Measurements from ENCODE around the gene GIMD1.

Gene GIMD1

DNA sequence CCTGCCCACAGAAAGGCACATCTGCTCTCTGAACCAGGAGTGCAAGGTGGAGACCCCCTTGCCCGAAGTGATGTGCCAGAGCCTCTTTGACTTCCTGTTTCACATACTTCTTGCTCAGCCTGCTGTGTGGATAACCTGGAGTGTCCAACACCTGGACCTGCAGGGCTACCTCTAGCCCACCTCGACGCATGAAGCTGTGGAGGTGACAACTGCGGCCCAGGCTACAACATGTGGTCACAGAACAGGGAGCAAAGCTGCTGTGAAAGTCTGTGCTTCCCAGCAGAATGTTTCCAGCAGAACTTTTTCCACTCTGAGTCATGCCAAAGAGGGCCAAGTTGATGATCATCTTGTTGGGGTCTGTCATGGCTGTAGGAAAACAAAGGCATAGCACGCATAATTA is 1.5 kb downstream of the GIMD1 start:
- H3K9me3 ChIP-seq (ENCODE audit: control insufficient read depth, insufficient read depth, low read length) = no peaks in the 10 kb centered on the region
- no peaks in the 10 kb centered on the region for H3K4me1 ChIP-seq (ENCODE audit: insufficient read depth, low read length)

GRCh38 chr4:106366026-106366425 is 2.6 kb downstream of the GIMD1 start:
- Histone ChIP-seq H3K9me3 (ENCODE audit: control insufficient read depth, insufficient read depth, low read length) (no peaks in the 10 kb centered on the region), H3K9ac (ENCODE audit: low read depth, low read length) (no peak overlapping the region), H3K36me3 (ENCODE audit: insufficient read depth, low read length) (no peaks in the 10 kb centered on the region), H3K4me1 (ENCODE audit: insufficient read depth, low read length) (no peaks in the 10 kb centered on the region)

More for the DNA sequence above, 1.5 kb downstream of the GIMD1 start:
- H3K9ac ChIP-seq (ENCODE audit: low read depth, low read length) = no peak overlapping the region
- no peaks in the 10 kb centered on the region for H3K36me3 ChIP-seq (ENCODE audit: insufficient read depth, low read length)

DNA sequence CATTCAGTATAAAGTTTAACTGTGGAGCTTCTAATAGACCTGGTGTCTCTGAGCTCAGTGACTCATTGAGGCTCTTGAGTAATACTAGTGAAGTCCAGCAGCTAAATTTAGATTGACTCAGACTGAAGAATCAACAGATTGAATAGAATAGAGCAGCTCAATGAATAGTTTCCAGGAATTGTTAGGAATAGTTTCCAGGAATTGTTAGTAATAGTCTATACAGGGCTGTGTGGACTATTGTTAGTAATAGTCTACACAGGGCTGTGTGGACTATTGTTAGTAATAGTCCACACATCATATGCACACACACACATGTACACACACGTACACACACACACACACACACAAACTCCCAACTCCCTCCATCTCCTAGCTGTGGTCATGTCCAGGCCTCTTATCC is 3.0 kb downstream of the GIMD1 start:
- no peaks in the 10 kb centered on the region for H3K36me3 ChIP-seq (ENCODE audit: insufficient read depth, low read length)
- no peaks in the 10 kb centered on the region for H3K9me3 ChIP-seq (ENCODE audit: control insufficient read depth, insufficient read depth, low read length)
- H3K4me1 ChIP-seq (ENCODE audit: insufficient read depth, low read length) = no peaks in the 10 kb centered on the region
- no peak overlapping the region for H3K9ac ChIP-seq (ENCODE audit: low read depth, low read length)

GRCh38 chr4:106364282-106364681 is 4.3 kb downstream of the GIMD1 start:
- Histone ChIP-seq H3K9ac (ENCODE audit: low read depth, low read length) (no peak overlapping the region), H3K4me1 (ENCODE audit: insufficient read depth, low read length) (no peaks in the 10 kb centered on the region), H3K36me3 (ENCODE audit: insufficient read depth, low read length) (no peaks in the 10 kb centered on the region), H3K9me3 (ENCODE audit: control insufficient read depth, insufficient read depth, low read length) (no peaks in the 10 kb centered on the region)

GRCh38 chr4:106362086-106362825 is 6.3 kb downstream of the GIMD1 start:
- H3K36me3 ChIP-seq (ENCODE audit: insufficient read depth, low read length) = no peaks in the 10 kb centered on the region
- H3K9me3 ChIP-seq (ENCODE audit: control insufficient read depth, insufficient read depth, low read length) = no peaks in the 10 kb centered on the region
- H3K9ac ChIP-seq (ENCODE audit: low read depth, low read length) = no peak overlapping the region
- no peaks in the 10 kb centered on the region for H3K4me1 ChIP-seq (ENCODE audit: insufficient read depth, low read length)

DNA sequence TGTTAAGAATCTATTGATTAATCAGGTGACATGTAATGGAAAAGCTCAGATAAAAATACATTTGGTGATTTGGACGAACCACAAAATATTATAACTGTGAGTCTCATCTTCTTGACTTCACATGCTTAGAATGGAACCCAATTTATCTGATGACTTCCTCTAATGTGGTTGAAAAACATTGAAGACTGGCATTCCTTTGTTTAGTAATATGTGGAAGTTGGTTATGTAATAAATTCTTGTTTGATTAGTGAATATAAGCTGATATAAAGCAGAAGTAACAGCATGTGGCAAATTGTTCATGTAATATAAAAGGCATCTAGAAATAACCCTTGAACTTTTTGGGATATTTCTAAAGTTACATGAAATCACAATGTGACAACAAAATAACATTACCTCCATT is 9.7 kb downstream of the GIMD1 start:
- no peaks in the 10 kb centered on the region for H3K4me1 ChIP-seq (ENCODE audit: insufficient read depth, low read length)
- H3K36me3 ChIP-seq (ENCODE audit: insufficient read depth, low read length) = no peaks in the 10 kb centered on the region
- H3K9me3 ChIP-seq (ENCODE audit: control insufficient read depth, insufficient read depth, low read length) = no peaks in the 10 kb centered on the region
- H3K9ac ChIP-seq (ENCODE audit: low read depth, low read length) = no peak overlapping the region

- Histone ChIP-seq H3K36me3 (ENCODE audit: insufficient read depth, low read length) (no peaks in the 10 kb centered on the region), H3K9ac (ENCODE audit: low read depth, low read length) (no peak overlapping the region), H3K4me1 (ENCODE audit: insufficient read depth, low read length) (no peaks in the 10 kb centered on the region), H3K9me3 (ENCODE audit: control insufficient read depth, insufficient read depth, low read length) (no peaks in the 10 kb centered on the region)
Measured at GRCh38 chr4:106355193-106355592, 13.4 kb downstream of the GIMD1 start.

DNA sequence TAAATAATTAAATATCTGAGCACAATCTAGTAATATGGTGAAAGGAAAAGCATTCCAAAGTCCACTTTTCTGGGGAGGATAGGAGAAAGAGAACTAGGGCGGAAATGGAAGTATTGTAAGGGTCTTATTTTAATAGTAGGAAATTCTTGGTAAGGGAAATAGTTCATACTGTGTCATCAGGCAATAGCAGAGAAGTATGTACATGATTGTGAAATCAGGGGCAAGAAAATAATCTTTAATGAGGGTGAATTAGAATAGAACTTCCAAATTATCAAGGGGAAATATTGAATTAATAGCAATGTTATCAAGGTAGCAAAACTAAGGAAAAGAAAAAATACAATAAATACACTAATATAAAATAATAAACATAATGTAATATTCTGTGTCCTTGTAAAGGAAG is 14.8 kb downstream of the GIMD1 start:
- H3K36me3 ChIP-seq (ENCODE audit: insufficient read depth, low read length) = no peaks in the 10 kb centered on the region
- H3K9ac ChIP-seq (ENCODE audit: low read depth, low read length) = no peak overlapping the region
- no peaks in the 10 kb centered on the region for H3K9me3 ChIP-seq (ENCODE audit: control insufficient read depth, insufficient read depth, low read length)
- H3K4me1 ChIP-seq (ENCODE audit: insufficient read depth, low read length) = no peaks in the 10 kb centered on the region

GRCh38 chr4:106351016-106351415 is 17.6 kb downstream of the GIMD1 start:
- Histone ChIP-seq H3K36me3 (ENCODE audit: insufficient read depth, low read length) (no peaks in the 10 kb centered on the region), H3K4me1 (ENCODE audit: insufficient read depth, low read length) (no peaks in the 10 kb centered on the region), H3K9ac (ENCODE audit: low read depth, low read length) (no peak overlapping the region), H3K9me3 (ENCODE audit: control insufficient read depth, insufficient read depth, low read length) (no peaks in the 10 kb centered on the region)

GRCh38 chr4:106347167-106347566 is 21.4 kb downstream of the GIMD1 start:
- no peaks in the 10 kb centered on the region for H3K9me3 ChIP-seq (ENCODE audit: control insufficient read depth, insufficient read depth, low read length)
- H3K36me3 ChIP-seq (ENCODE audit: insufficient read depth, low read length) = no peaks in the 10 kb centered on the region
- H3K4me1 ChIP-seq (ENCODE audit: insufficient read depth, low read length) = no peaks in the 10 kb centered on the region
- no peak overlapping the region for H3K9ac ChIP-seq (ENCODE audit: low read depth, low read length)

DNA sequence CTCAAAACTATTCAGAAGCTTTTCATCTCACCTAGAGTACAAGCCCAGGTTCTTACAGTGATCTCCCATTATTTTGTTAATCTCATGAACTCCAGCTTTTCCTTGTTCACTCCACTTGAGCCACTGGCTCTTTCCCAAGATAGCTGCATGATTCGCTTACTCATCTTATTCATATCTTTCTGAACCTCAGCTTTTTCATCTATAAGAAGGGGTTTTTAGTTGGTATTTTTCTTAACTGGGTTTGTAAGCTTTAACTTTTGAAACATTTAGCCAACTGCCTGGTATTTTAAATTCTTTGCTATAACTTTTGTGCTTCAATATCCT is 24.0 kb downstream of the GIMD1 start:
- Histone ChIP-seq H3K9ac (ENCODE audit: low read depth, low read length) (no peak overlapping the region), H3K4me1 (ENCODE audit: insufficient read depth, low read length) (no peaks in the 10 kb centered on the region), H3K36me3 (ENCODE audit: insufficient read depth, low read length) (no peaks in the 10 kb centered on the region), H3K9me3 (ENCODE audit: control insufficient read depth, insufficient read depth, low read length) (no peaks in the 10 kb centered on the region)

- no peaks in the 10 kb centered on the region for H3K9me3 ChIP-seq (ENCODE audit: control insufficient read depth, insufficient read depth, low read length)
- no peak overlapping the region for H3K9ac ChIP-seq (ENCODE audit: low read depth, low read length)
- no peaks in the 10 kb centered on the region for H3K4me1 ChIP-seq (ENCODE audit: insufficient read depth, low read length)
- H3K36me3 ChIP-seq (ENCODE audit: insufficient read depth, low read length) = no peaks in the 10 kb centered on the region; the same call in 1 of the 2 replicates
Measured at GRCh38 chr4:106343865-106344646, 24.5 kb downstream of the GIMD1 start.

- H3K36me3 ChIP-seq (ENCODE audit: insufficient read depth, low read length) = peaks cover 9% of the 10 kb centered on the region; the same call in 1 of the 2 replicates
Measured at GRCh38 chr4:106340774-106341173, 27.8 kb downstream of the GIMD1 start.

GRCh38 chr4:106339431-106339830 is 29.1 kb downstream of the GIMD1 start:
- no peaks in the 10 kb centered on the region for H3K4me1 ChIP-seq (ENCODE audit: insufficient read depth, low read length)
- peaks cover 9% of the 10 kb centered on the region; the same call in 1 of the 2 replicates for H3K36me3 ChIP-seq (ENCODE audit: insufficient read depth, low read length)
- no peaks in the 10 kb centered on the region for H3K9me3 ChIP-seq (ENCODE audit: control insufficient read depth, insufficient read depth, low read length)
- no peak overlapping the region for H3K9ac ChIP-seq (ENCODE audit: low read depth, low read length)

More at GRCh38 chr4:106340774-106341173, 27.8 kb downstream of the GIMD1 start:
- H3K9me3 ChIP-seq (ENCODE audit: control insufficient read depth, insufficient read depth, low read length) = no peaks in the 10 kb centered on the region
- no peaks in the 10 kb centered on the region for H3K4me1 ChIP-seq (ENCODE audit: insufficient read depth, low read length)
- H3K9ac ChIP-seq (ENCODE audit: low read depth, low read length) = no peak overlapping the region

DNA sequence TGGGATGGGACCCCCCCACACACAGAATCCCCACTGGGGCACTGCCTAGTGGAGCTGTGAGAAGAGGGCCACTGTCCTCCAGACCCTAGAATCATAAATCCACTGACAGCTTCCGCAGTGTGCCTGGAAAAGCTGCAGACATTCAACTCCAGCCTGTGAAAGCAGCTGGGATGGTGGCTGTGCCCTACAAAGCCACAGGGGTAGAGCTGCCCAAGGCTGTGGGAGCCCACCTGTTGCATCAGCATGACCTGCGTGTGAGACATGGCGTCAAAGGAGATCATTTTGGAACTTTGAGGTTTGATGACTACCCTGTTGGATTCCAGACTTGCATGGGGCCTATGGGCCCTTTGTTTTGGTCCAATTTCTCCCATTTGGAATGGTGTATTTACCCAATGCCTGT is 29.9 kb downstream of the GIMD1 start:
- Histone ChIP-seq H3K4me1 (ENCODE audit: insufficient read depth, low read length) (no peaks in the 10 kb centered on the region), H3K9me3 (ENCODE audit: control insufficient read depth, insufficient read depth, low read length) (no peaks in the 10 kb centered on the region), H3K36me3 (ENCODE audit: insufficient read depth, low read length) (peaks cover 13% of the 10 kb centered on the region; the same call in 1 of the 2 replicates), H3K9ac (ENCODE audit: low read depth, low read length) (no peak overlapping the region)
